ENCODE results near the gene MZB1.

MZB1 gene

GRCh38 chr5:139389701-139390638 lies at the start of gene MZB1:
MZB1 (minus strand) TSS chr5:139389913; CDS start chr5:139389856, 57 bp downstream.
- DNase-seq = no peak

- DNase-seq = peak; percentile 96
These were observed 49.5 kb upstream of the MZB1 start, which contains the start of gene DNAJC18 for GRCh38 chr5:139439013-139439903. DNAJC18 (minus strand) TSS chr5:139439525; CDS start chr5:139439445, 80 bp downstream.

- DNase-seq = no peak
These were observed 48.9 kb upstream of the MZB1 start for GRCh38 chr5:139438707-139439012.

- no peak for DNase-seq
These were observed 46.0 kb upstream of the MZB1 start for GRCh38 chr5:139435676-139436075.

- no peak for DNase-seq
These were observed 42.0 kb upstream of the MZB1 start for GRCh38 chr5:139431706-139432105.

- DNase-seq = no peak
These were observed 40.3 kb upstream of the MZB1 start for GRCh38 chr5:139430015-139430414.

- no peak for DNase-seq
These were observed 36.6 kb upstream of the MZB1 start for GRCh38 chr5:139426203-139426885.

GRCh38 chr5:139425497-139425896 lies 35.8 kb upstream of the MZB1 start:
- DNase-seq = no peak

- DNase-seq = peak; percentile 63
These were observed 32.7 kb upstream of the MZB1 start for GRCh38 chr5:139422307-139422893.

GRCh38 chr5:139419226-139420192 lies 29.8 kb upstream of the MZB1 start:
- DNase-seq = no peak

- DNase-seq = no peak
These were observed 29.1 kb upstream of the MZB1 start for GRCh38 chr5:139418793-139419192.

GRCh38 chr5:139417214-139417613 lies 27.5 kb upstream of the MZB1 start:
- no peak for DNase-seq

GRCh38 chr5:139416651-139417050 lies 26.9 kb upstream of the MZB1 start:
- DNase-seq = no peak

- no peak for DNase-seq
These were observed 26.2 kb upstream of the MZB1 start for GRCh38 chr5:139415869-139416268.

- no peak for DNase-seq
These were observed 25.6 kb upstream of the MZB1 start for GRCh38 chr5:139415221-139415861.

- peak; percentile 6 for DNase-seq
These were observed 24.9 kb upstream of the MZB1 start for GRCh38 chr5:139414581-139415130.

- DNase-seq = no peak
These were observed 24.2 kb upstream of the MZB1 start for GRCh38 chr5:139413963-139414362.

- no peak for DNase-seq
These were observed 23.4 kb upstream of the MZB1 start for GRCh38 chr5:139413153-139413552.

GRCh38 chr5:139410993-139411828 lies 21.5 kb upstream of the MZB1 start:
- DNase-seq = no peak

Data from SHP77 treated with DMSO at 0.1 percent for 48 hours (cell line).